Measurements from ENCODE around the gene AAGAB. TPM values are rescaled to one million over a fixed set of nuclear protein-coding genes. Genes with fewer than 3 reads are reported as not detected.

The AAGAB gene
- total RNA-seq, 2 donors from 2014 or later, result 67.7 to 99.1 TPM

- H3K9me3 Mint-ChIP-seq, result no peaks in the 10 kb centered on the region
- Histone ChIP-seq H3K4me1 (ENCODE audit: control insufficient read depth, insufficient read depth, low read length) (no peaks in the 10 kb centered on the region), H3K36me3 (ENCODE audit: control insufficient read depth, insufficient read depth, low read length) (peaks cover 70% of the 10 kb centered on the region), H3K27me3 (ENCODE audit: control insufficient read depth, insufficient read depth, low read length, poor library complexity, severe bottlenecking) (no peaks in the 10 kb centered on the region), H3K27ac (ENCODE audit: low read depth, low read length) (no peak overlapping the region), H3K9ac (ENCODE audit: extremely low read depth, low read length, poor library complexity, severe bottlenecking) (no peak overlapping the region), H3K9me3 (ENCODE audit: control insufficient read depth, low read length) (no peaks in the 10 kb centered on the region), H3K4me3 (ENCODE audit: low read length) (no peak overlapping the region)
- WGBS, 2 experiments (ENCODE audit: insufficient coverage in 1 of 2, insufficient read length in 1 of 2), result 94% methylated on average over 18 to 26 of the region's 26 CpGs
- no peak overlapping the region for H3K4me3 Mint-ChIP-seq
- peaks cover 3% of the 10 kb centered on the region for H3K36me3 Mint-ChIP-seq (ENCODE audit: low read depth)
- H3K27ac Mint-ChIP-seq, result no peak overlapping the region
- H3K4me1 Mint-ChIP-seq, result no peaks in the 10 kb centered on the region
- H3K27me3 Mint-ChIP-seq (ENCODE audit: insufficient read depth), result no peaks in the 10 kb centered on the region
- TF ChIP-seq CTCF (conservative IDR thresholded peaks at IDR 0.05), result no peak
- no peak for DNase-seq
Measured at GRCh38 chr15:67189326-67190051, 65.0 kb downstream of the AAGAB start.

- Histone ChIP-seq H3K27ac (ENCODE audit: low read depth, low read length) (no peak overlapping the region), H3K9ac (ENCODE audit: extremely low read depth, low read length, poor library complexity, severe bottlenecking) (no peak overlapping the region), H3K36me3 (ENCODE audit: control insufficient read depth, insufficient read depth, low read length) (peaks cover 69% of the 10 kb centered on the region), H3K4me1 (ENCODE audit: control insufficient read depth, insufficient read depth, low read length) (no peaks in the 10 kb centered on the region), H3K9me3 (ENCODE audit: control insufficient read depth, low read length) (no peaks in the 10 kb centered on the region), H3K27me3 (ENCODE audit: control insufficient read depth, insufficient read depth, low read length, poor library complexity, severe bottlenecking) (no peaks in the 10 kb centered on the region), H3K4me3 (ENCODE audit: low read length) (no peak overlapping the region)
- WGBS, 2 experiments (ENCODE audit: insufficient coverage in 1 of 2, insufficient read length in 1 of 2), result 93 to 95% methylated on average over 6 to 8 of the region's 8 CpGs
- Mint-ChIP-seq H3K9me3 (no peaks in the 10 kb centered on the region), H3K4me3 (no peak overlapping the region), H3K4me1 (no peaks in the 10 kb centered on the region), H3K27ac (no peak overlapping the region), H3K27me3 (ENCODE audit: insufficient read depth) (no peaks in the 10 kb centered on the region), H3K36me3 (ENCODE audit: low read depth) (peaks cover 1% of the 10 kb centered on the region)
- no peak for TF ChIP-seq CTCF (conservative IDR thresholded peaks at IDR 0.05)
- no peak for DNase-seq
Measured at GRCh38 chr15:67188551-67189218, 65.8 kb downstream of the AAGAB start.

- Histone ChIP-seq H3K9me3 (ENCODE audit: control insufficient read depth, low read length) (no peaks in the 10 kb centered on the region), H3K4me3 (ENCODE audit: low read length) (no peak overlapping the region), H3K9ac (ENCODE audit: extremely low read depth, low read length, poor library complexity, severe bottlenecking) (no peak overlapping the region), H3K27me3 (ENCODE audit: control insufficient read depth, insufficient read depth, low read length, poor library complexity, severe bottlenecking) (no peaks in the 10 kb centered on the region), H3K27ac (ENCODE audit: low read depth, low read length) (no peak overlapping the region), H3K36me3 (ENCODE audit: control insufficient read depth, insufficient read depth, low read length) (peaks cover 66% of the 10 kb centered on the region), H3K4me1 (ENCODE audit: control insufficient read depth, insufficient read depth, low read length) (no peaks in the 10 kb centered on the region)
- TF ChIP-seq CTCF (conservative IDR thresholded peaks at IDR 0.05), result no peak
- Mint-ChIP-seq H3K4me3 (no peak overlapping the region), H3K4me1 (no peaks in the 10 kb centered on the region), H3K27ac (no peak overlapping the region), H3K27me3 (ENCODE audit: insufficient read depth) (no peaks in the 10 kb centered on the region), H3K36me3 (ENCODE audit: low read depth) (peaks cover 1% of the 10 kb centered on the region), H3K9me3 (no peaks in the 10 kb centered on the region)
- no peak for DNase-seq
- 96 to 97% methylated on average over 10 to 12 of the region's 12 CpGs for WGBS, 2 experiments (ENCODE audit: insufficient coverage in 1 of 2, insufficient read length in 1 of 2)
Measured at GRCh38 chr15:67187351-67187854, 67.1 kb downstream of the AAGAB start.
